Activated CD4-positive, alpha-beta memory T cell treated with anti-CD3 and anti-CD28 coated beads for 36 hours (primary cell): ENCODE data around the gene PZP. TPM values are rescaled to one million over a fixed set of nuclear protein-coding genes. Genes with fewer than 3 reads are reported as not detected.

Experiments used
- CTCF ChIA-PET: fragments of 350-600 bp; sonication (Branson Sonifier 250); formaldehyde crosslinking; loops from one replicate; lab custom pipeline; 2021; ENCODE audit warnings: antibody characterized with exemption, inconsistent platforms; lab: Charles Lee
- POLR2A ChIA-PET: fragments of 350-600 bp; sonication (Branson Sonifier 250); formaldehyde crosslinking; loops from one replicate; lab custom pipeline; 2021; ENCODE audit warnings: antibody characterized with exemption; lab: Charles Lee
- DNase-seq: peaks from one replicate; pipeline ENCODE4 v3.0.0-alpha.2; 2020
- H3K27ac Mint-ChIP-seq: one replicate; pipeline ENCODE4 v1.8.0; 2021; ENCODE audit warnings: mixed read lengths
- H3K27me3 Mint-ChIP-seq: one replicate; pipeline ENCODE4 v1.8.0; 2021; ENCODE audit warnings: mixed read lengths
- H3K36me3 Mint-ChIP-seq: one replicate; pipeline ENCODE4 v1.8.0; 2021; ENCODE audit warnings: mixed read lengths
- H3K4me1 Mint-ChIP-seq: one replicate; pipeline ENCODE4 v1.8.0; 2021; ENCODE audit warnings: low read depth, mixed read lengths
- H3K4me3 Mint-ChIP-seq: one replicate; pipeline ENCODE4 v1.8.0; 2021; ENCODE audit warnings: mild to moderate bottlenecking, mixed read lengths
- H3K9me3 Mint-ChIP-seq: one replicate; pipeline ENCODE4 v1.8.0; 2021; ENCODE audit warnings: mixed read lengths
- intact Hi-C: fragments of 100-400 bp; cut with micrococcal nuclease; formaldehyde crosslinking; loops from one replicate; pipeline ENCODE4 v1.15.1; 2023
- microRNA-seq: library from miRNA; unstranded; fragments of <30 nt; microRNA quantifications from one replicate; pipeline ENCODE4 v1.2.0, GENCODE V29; 2022; ENCODE audit warnings: borderline number of aligned reads, borderline microRNAs expressed, borderline replicate concordance
- total RNA-seq, 2 experiments: library from RNA; stranded (reverse); gene quantifications; one replicate each; pipeline ENCODE4 v1.2.3, GENCODE V29; 2021

Gene PZP
- total RNA-seq, 2 experiments from 2014 or later = not detected

DNA sequence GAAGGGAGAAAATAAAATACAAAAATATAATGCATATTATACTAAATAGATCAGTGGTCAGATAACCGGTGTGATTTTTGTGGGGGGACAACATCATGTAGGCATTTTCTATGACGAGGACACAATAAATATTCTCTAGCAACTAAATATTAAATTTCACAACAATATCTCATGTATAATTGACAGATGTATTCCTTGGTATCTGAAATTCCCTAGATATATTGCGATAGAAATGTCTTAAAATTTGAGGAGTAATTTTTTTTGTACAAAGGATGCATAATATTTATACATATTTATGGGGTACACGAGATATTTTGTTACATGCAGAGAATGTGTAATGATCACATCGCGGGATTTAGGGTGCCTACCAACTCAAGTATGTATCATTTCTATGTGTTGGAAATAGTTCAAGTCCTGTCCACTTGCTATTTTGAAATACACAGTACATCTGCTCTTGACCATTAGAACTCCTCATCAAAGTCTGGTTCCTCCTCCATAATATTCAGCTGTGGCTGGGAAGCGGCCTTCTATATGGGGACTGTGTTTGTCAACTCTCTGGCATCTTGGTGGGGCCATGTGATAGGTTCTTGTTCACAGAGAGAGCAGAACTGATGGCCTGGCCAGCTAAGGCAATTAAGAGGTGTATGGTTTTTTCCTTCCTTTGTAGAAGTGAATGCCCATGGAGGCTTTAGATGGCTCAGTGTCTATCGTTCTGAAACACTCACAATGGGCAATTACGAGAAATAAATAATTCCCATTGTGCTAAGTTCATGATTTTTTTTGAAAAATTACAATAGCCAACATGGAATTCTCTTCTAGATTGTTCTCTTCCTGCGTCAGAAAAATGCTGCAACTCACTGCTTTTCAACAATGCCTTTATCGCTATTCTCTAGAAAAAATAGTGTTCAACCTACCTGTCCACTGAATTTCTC lies 101.3 kb downstream of the PZP start:
- no peaks in the 10 kb centered on the region for H3K36me3 Mint-ChIP-seq
- no peak overlapping the region for H3K4me3 Mint-ChIP-seq
- ChIA-PET POLR2A (no interaction called here), CTCF (no interaction called here)
- no peak for DNase-seq
- no peak overlapping the region for H3K27ac Mint-ChIP-seq
- no peaks in the 10 kb centered on the region for H3K27me3 Mint-ChIP-seq
- peaks cover 27% of the 10 kb centered on the region for H3K4me1 Mint-ChIP-seq
- H3K9me3 Mint-ChIP-seq = no peaks in the 10 kb centered on the region
- intact Hi-C loops = no loop called here

DNA sequence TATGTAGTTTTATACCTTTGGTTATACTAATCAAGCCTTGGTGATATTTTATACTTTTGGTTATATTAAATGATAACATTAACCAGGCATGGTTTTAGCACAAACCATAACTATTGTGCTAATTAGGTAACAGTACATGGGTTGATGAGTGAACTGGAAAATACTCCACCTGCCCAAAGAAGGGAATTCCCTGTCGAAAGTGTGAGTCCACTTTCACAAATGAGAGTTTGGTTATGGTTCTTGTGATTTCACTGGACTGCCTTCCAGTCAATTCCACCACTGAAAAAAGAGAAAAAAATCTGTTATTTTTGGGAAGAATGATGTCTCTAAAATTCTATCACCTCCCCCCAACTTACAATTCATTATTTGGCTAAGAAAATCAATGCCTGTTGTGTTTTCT lies 102.1 kb downstream of the PZP start:
- CTCF ChIA-PET = no interaction called here
- Mint-ChIP-seq H3K27ac (no peak overlapping the region), H3K9me3 (no peaks in the 10 kb centered on the region), H3K36me3 (no peaks in the 10 kb centered on the region), H3K4me3 (no peak overlapping the region), H3K4me1 (peaks cover 27% of the 10 kb centered on the region), H3K27me3 (no peaks in the 10 kb centered on the region)
- POLR2A ChIA-PET = no interaction called here
- intact Hi-C loops = no loop called here
- DNase-seq = no peak

DNA sequence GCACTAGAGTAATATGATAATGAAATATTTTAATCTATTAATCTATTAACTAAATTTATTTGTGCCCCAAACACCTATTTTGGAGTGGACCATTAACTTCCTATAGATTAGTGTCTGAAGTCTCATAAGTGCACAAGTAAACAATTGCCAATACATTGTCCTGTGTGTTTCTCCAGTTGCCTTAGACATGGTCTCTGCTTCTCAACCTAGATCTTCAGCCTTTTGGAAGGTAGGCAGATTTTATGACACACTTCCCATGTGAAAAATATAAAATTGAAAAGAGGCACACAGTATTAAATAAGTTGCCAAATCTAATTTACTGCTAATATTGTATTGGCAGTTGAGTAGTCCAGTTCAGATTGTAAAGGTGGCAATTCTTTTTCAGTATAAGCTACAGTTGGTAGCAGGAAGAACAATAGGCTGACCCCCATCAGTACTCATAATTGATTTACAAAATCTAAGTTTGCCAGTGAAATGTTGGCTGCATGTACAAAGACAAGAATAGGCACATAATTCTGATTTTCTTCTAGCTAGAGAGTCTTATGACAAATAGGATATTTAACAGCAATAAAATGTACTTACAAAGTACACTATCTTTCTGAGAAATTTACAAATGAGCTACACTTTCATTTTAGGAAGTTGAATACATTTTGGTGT lies 103.3 kb downstream of the PZP start:
- DNase-seq = no peak
- intact Hi-C loops = no loop called here
- Mint-ChIP-seq H3K27ac (no peak overlapping the region), H3K4me1 (peaks cover 27% of the 10 kb centered on the region), H3K9me3 (no peaks in the 10 kb centered on the region), H3K27me3 (no peaks in the 10 kb centered on the region), H3K36me3 (no peaks in the 10 kb centered on the region), H3K4me3 (no peak overlapping the region)
- ChIA-PET CTCF (interaction anchor here (0.6 to 0.8 kb wide), 2 partner anchors 153 to 628 kb away, joined by 4 read pairs; partner anchors contain the start of gene CLECL1), POLR2A (no interaction called here)

GRCh38 chr12:9104087-9104486 lies 104.1 kb downstream of the PZP start:
- intact Hi-C loops = no loop called here
- ChIA-PET CTCF (interaction anchor here (0.6 kb wide), 1 partner anchor 629 kb away, joined by 4 read pairs; the partner anchor contains the start of gene CLECL1), POLR2A (no interaction called here)
- H3K4me1 Mint-ChIP-seq = peaks cover 27% of the 10 kb centered on the region
- no peaks in the 10 kb centered on the region for H3K9me3 Mint-ChIP-seq
- no peaks in the 10 kb centered on the region for H3K36me3 Mint-ChIP-seq
- no peak for DNase-seq
- H3K4me3 Mint-ChIP-seq = no peak overlapping the region
- H3K27me3 Mint-ChIP-seq = no peaks in the 10 kb centered on the region
- no peak overlapping the region for H3K27ac Mint-ChIP-seq

DNA sequence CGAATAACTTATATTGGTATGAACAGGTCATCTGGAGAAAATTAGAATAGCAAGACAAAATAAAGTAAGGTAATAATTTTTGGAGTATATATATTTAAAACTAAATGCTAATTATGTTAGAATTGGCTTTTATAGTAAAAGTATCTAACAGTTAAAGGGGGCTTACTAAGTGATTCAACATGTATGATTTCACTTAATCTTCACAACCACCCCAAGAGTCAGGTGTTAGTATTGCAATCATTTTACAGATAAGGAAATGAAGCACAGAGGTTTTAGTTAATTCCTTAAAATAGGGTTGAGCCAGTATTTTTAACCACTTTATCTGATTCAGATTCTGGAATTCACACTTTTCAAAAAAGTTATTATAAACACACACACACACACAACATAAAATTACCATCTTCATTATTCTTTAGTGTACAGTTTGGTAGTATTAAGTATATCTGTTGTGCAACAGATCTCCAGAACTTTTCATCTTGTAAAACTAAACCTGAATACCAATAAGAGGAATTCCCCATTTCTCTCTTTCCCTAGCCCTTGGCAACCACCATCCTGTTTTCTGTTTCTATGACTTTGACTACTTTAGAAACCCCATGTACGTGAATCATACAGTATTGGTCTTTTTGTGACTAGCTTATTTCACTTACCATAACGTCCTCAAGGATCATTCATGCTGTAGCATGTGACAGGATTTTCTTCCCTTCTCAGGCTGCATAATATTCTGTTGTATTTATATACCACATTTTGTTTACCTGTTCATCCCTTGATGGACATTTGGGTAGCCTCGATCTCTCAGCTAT lies 104.9 kb downstream of the PZP start:
- Mint-ChIP-seq H3K27ac (no peak overlapping the region), H3K36me3 (no peaks in the 10 kb centered on the region), H3K9me3 (no peaks in the 10 kb centered on the region), H3K27me3 (no peaks in the 10 kb centered on the region), H3K4me1 (peaks cover 27% of the 10 kb centered on the region), H3K4me3 (no peak overlapping the region)
- intact Hi-C loops = loop anchor here (1.0 to 2.0 kb wide), 2 partner anchors 9 to 142 kb away; no protein-coding TSS in a partner anchor
- DNase-seq = no peak
- POLR2A ChIA-PET = no interaction called here
- CTCF ChIA-PET = interaction anchor here (0.6 to 1.2 kb wide), 2 partner anchors 13 to 39 kb away, joined by 3 read pairs; partner anchors contain the start of gene A2M

- no peaks in the 10 kb centered on the region for H3K36me3 Mint-ChIP-seq
- no peak overlapping the region for H3K27ac Mint-ChIP-seq
- H3K27me3 Mint-ChIP-seq = no peaks in the 10 kb centered on the region
- intact Hi-C loops = no loop called here
- DNase-seq = no peak
- POLR2A ChIA-PET = no interaction called here
- no peak overlapping the region for H3K4me3 Mint-ChIP-seq
- H3K4me1 Mint-ChIP-seq = peaks cover 27% of the 10 kb centered on the region
- CTCF ChIA-PET = interaction anchor here (1.1 to 2.0 kb wide), 3 partner anchors 11 to 62 kb away, joined by 3 to 7 read pairs (median 4); no protein-coding TSS in a partner anchor
- H3K9me3 Mint-ChIP-seq = no peaks in the 10 kb centered on the region
Measured at GRCh38 chr12:9101018-9101687, 107.0 kb downstream of the PZP start.

- H3K4me3 Mint-ChIP-seq = no peak overlapping the region
- ChIA-PET CTCF (no interaction called here), POLR2A (no interaction called here)
- H3K27me3 Mint-ChIP-seq = no peaks in the 10 kb centered on the region
- DNase-seq = no peak
- intact Hi-C loops = no loop called here
- no peaks in the 10 kb centered on the region for H3K9me3 Mint-ChIP-seq
- H3K4me1 Mint-ChIP-seq = peaks cover 19% of the 10 kb centered on the region
- no peaks in the 10 kb centered on the region for H3K36me3 Mint-ChIP-seq
- no peak overlapping the region for H3K27ac Mint-ChIP-seq
Measured at GRCh38 chr12:9099552-9100190, 108.5 kb downstream of the PZP start.

Small RNA genes lying within 50 kb of the gene (microRNA-seq; reads per million reads assigned to microRNA genes)
- not detected for gene MIR1244-3

Other genes starting within 250 kb of the PZP start
- gene KLRG1, start 218.8 kb downstream of the PZP start, total RNA-seq = 1 to 10 TPM; 4.4 to 5.4 TPM
- gene A2M, start 92.5 kb downstream of the PZP start, total RNA-seq = not detected